ENCODE measurements around the gene LPIN1. TPM values are rescaled to one million over a fixed set of nuclear protein-coding genes. Genes with fewer than 3 reads are reported as not detected.

Gene LPIN1
- total RNA-seq, 1 donor, result 62.2 TPM

- no peak overlapping the region for H3K4me3 ChIP-seq (ENCODE audit: low read depth, low read length)
- no peak for TF ChIP-seq CTCF (IDR thresholded peaks at IDR 0.05; ENCODE audit: insufficient read depth, low read depth, low read length)
- DNase-seq (ENCODE audit: low read depth), result no peak
These were observed 85.0 kb downstream of the LPIN1 start for GRCh38 chr2:11831415-11831814.

- no peak for DNase-seq (ENCODE audit: low read depth)
These were observed 86.1 kb downstream of the LPIN1 start for GRCh38 chr2:11832531-11832930.

GRCh38 chr2:11833601-11834000, 87.2 kb downstream of the LPIN1 start:
- no peak for TF ChIP-seq CTCF (IDR thresholded peaks at IDR 0.05; ENCODE audit: insufficient read depth, low read depth, low read length)
- DNase-seq (ENCODE audit: low read depth), result peak; percentile 23
- no peak overlapping the region for H3K4me3 ChIP-seq (ENCODE audit: low read depth, low read length)

More at GRCh38 chr2:11832531-11832930, 86.1 kb downstream of the LPIN1 start:
- TF ChIP-seq CTCF (IDR thresholded peaks at IDR 0.05; ENCODE audit: insufficient read depth, low read depth, low read length), result no peak
- no peak overlapping the region for H3K4me3 ChIP-seq (ENCODE audit: low read depth, low read length)

GRCh38 chr2:11835403-11835802, 89.0 kb downstream of the LPIN1 start:
- no peak overlapping the region for H3K4me3 ChIP-seq (ENCODE audit: low read depth, low read length)
- peak; percentile 29 for TF ChIP-seq CTCF (IDR thresholded peaks at IDR 0.05; ENCODE audit: insufficient read depth, low read depth, low read length)
- no peak for DNase-seq (ENCODE audit: low read depth)

GRCh38 chr2:11836647-11837219, 90.3 kb downstream of the LPIN1 start:
- H3K4me3 ChIP-seq (ENCODE audit: low read depth, low read length), result no peak overlapping the region
- TF ChIP-seq CTCF (IDR thresholded peaks at IDR 0.05; ENCODE audit: insufficient read depth, low read depth, low read length), result no peak
- DNase-seq (ENCODE audit: low read depth), result no peak

- no peak for TF ChIP-seq CTCF (IDR thresholded peaks at IDR 0.05; ENCODE audit: insufficient read depth, low read depth, low read length)
These were observed 91.7 kb downstream of the LPIN1 start for GRCh38 chr2:11837875-11838734.

More at GRCh38 chr2:11837875-11838734, 91.7 kb downstream of the LPIN1 start:
- no peak overlapping the region for H3K4me3 ChIP-seq (ENCODE audit: low read depth, low read length)
- no peak for DNase-seq (ENCODE audit: low read depth)

Data from fibroblast of villous mesenchyme (primary cell).